ENCODE results near the gene SLC31A2.

DNA sequence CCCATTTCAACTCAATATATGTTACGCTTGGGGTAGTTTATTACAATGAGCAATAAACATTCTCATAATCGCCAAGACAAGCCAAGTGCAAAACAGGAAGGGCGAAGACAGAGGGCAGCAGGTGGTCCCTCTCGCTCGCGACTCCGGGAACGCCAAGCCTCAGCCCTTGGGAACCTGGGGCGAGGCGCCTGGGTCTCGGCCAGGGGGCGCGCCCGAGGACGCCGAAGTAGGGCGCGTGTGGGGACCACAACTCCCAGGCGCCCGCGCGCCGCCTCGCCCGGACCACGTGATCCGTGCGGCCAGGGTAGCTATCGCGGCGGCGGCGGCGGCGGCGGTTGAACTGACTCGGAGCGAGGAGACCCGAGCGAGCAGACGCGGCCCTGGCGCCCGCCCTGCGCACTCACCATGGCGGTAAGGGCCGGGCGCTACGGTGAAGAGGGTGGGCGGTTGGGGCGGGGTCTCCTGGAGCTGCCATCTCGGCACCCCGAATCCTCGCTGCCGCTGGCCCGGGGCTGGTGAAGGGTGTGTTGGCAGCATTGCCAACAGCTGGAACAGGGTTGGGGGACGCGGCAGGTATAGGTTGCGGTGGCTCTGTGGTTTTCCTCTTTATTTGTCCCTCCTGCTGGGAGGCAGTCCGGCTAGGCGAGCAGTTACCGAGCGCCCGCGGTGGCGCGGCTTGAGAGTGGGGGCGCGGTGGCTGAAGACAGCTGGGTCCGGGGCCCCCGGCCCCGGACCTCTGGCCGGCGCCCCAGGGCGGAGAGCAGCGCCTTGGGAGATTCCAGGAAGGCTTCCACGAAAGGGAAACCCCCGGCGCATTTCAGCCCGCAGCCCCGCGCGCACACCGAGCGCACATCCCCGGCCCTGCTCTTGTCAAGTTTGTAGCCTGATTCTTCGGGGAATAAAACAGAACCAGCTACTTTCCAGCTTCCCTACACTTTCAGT, at the start of gene SLC31A2:
- TF ChIP-seq POLR2A (IDR thresholded peaks at IDR 0.05; ENCODE audit: low read length) (no peak), GATA1 (IDR thresholded peaks at IDR 0.05; ENCODE audit: low read depth, low read length) (no peak)
